Forelimb muscle (tissue), 1 donor: ENCODE data around the gene SCUBE1. TPM values are rescaled to one million over a fixed set of nuclear protein-coding genes. Genes with fewer than 3 reads are reported as not detected.

Source experiments
- DNase-seq: peaks from one replicate; pipeline ENCODE4 v3.0.0-alpha.2; 2013; ENCODE audit warnings: low read depth
- polyA plus RNA-seq: library from polyadenylated mRNA; unstranded; fragments of 120-200 nt; gene quantifications from one replicate; pipeline ENCODE4 v1.2.1, GENCODE V29; 2013; ENCODE audit not compliant: insufficient read length

SCUBE1 gene
- polyA plus RNA-seq, 1 donor, result 0.19 TPM

- no peak for DNase-seq
Measured at GRCh38 chr22:43237280-43237679, 105.9 kb downstream of the SCUBE1 start.

GRCh38 chr22:43236411-43237166, 106.6 kb downstream of the SCUBE1 start:
- no peak for DNase-seq

- DNase-seq, result no peak
Measured at GRCh38 chr22:43235445-43236409, 107.4 kb downstream of the SCUBE1 start.

GRCh38 chr22:43234264-43234988, 108.7 kb downstream of the SCUBE1 start:
- no peak for DNase-seq

- DNase-seq, result no peak
Measured at GRCh38 chr22:43233529-43233928, 109.6 kb downstream of the SCUBE1 start.

- DNase-seq, result no peak
Measured at GRCh38 chr22:43232445-43232844, 110.7 kb downstream of the SCUBE1 start.

- no peak for DNase-seq
Measured at GRCh38 chr22:43231724-43232034, 111.5 kb downstream of the SCUBE1 start.

- no peak for DNase-seq
Measured at GRCh38 chr22:43230971-43231723, 112.0 kb downstream of the SCUBE1 start.

- DNase-seq, result no peak
Measured at GRCh38 chr22:43230571-43230970, 112.6 kb downstream of the SCUBE1 start.

GRCh38 chr22:43228863-43229262, 114.3 kb downstream of the SCUBE1 start:
- DNase-seq, result no peak

GRCh38 chr22:43228330-43228729, 114.8 kb downstream of the SCUBE1 start:
- no peak for DNase-seq

GRCh38 chr22:43227239-43227630, 115.9 kb downstream of the SCUBE1 start:
- DNase-seq, result no peak

- no peak for DNase-seq
Measured at GRCh38 chr22:43226377-43227238, 116.6 kb downstream of the SCUBE1 start.

- no peak for DNase-seq
Measured at GRCh38 chr22:43225609-43226008, 117.6 kb downstream of the SCUBE1 start.

GRCh38 chr22:43222987-43223386, 120.2 kb downstream of the SCUBE1 start:
- DNase-seq, result no peak

GRCh38 chr22:43222262-43222661, 120.9 kb downstream of the SCUBE1 start:
- no peak for DNase-seq

- DNase-seq, result no peak
Measured at GRCh38 chr22:43220625-43221380, 122.4 kb downstream of the SCUBE1 start.

GRCh38 chr22:43218786-43219185, 124.4 kb downstream of the SCUBE1 start:
- no peak for DNase-seq

GRCh38 chr22:43217285-43218030, 125.7 kb downstream of the SCUBE1 start:
- no peak for DNase-seq
